Measurements from ENCODE around the gene RAB5IF.
"Not testable (repeated sequence)": the region's sequence is repeated elsewhere in the genome, so short reads cannot be mapped to it uniquely, and the experiment has no call there.

Gene RAB5IF

DNA sequence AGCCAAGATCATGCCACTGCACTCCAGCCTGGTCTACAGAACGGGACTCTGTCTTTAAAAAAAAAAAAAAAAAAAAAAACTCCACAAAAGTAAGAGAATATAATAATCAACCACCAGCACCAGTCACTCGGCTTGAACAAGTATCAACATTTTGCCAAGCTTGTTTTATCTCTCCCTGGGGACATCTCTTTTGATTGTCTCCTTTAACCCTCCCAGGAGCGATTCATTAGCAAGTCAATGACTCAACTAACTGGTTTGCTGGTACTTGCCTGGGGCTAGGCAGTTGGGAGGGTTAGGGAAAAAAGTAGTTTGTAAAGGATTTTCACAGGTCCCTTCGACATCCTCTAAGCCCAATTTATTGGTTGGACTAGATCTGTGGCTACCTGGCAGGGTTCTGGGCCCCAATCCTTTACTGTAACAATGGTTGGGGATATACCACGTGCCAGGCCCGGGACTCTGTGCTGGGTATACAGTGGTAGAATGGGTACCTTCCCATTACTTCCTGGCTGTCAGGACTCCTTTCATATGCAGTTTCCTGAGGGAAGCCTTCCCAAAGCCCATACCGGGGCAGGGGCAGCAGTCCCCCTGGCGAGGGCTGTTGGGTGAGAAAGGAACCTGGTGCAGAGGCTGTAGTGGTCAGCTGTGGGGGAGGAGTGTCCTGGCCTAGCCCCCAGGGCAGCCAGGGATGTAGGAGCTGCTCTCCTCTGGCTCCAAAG is 20.0 kb upstream of the RAB5IF start:
- in situ Hi-C loops (cut with MboI; ENCODE audit: low sequenced_read_pairs), result no loop called here

DNA sequence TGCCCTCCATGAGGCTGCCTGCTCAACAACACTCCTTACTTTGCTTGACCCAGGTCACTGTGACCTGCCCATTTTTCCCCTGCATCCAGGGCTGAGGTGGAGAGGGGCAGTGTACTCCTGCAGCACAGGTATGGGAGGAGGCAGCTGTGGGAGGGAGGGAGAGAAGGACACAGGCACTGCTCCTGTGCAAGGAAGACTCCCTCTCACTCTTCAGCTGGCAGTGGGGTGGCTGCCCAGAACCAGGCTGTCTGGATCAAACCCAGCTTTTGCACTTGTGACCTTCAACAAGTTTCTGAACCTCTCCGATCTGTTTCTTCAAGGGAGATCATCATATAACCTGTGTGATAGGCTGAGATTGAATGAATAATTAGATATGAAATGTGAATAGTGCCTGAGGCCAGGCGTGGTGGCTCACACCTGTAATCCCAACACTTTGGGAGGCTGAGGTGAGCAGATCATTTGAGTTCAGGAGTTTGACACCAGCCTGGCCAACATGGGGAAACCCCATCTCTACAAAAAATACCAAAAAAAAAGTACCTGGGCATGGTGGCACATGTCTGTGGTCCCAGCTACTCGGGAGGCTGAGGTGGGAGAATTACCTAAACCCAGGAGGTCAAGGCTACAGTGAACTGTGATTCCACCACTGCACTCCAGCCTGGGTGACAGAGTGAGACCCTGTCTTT is 18.1 kb upstream of the RAB5IF start:
- in situ Hi-C loops (cut with MboI; ENCODE audit: low sequenced_read_pairs), result no loop called here

DNA sequence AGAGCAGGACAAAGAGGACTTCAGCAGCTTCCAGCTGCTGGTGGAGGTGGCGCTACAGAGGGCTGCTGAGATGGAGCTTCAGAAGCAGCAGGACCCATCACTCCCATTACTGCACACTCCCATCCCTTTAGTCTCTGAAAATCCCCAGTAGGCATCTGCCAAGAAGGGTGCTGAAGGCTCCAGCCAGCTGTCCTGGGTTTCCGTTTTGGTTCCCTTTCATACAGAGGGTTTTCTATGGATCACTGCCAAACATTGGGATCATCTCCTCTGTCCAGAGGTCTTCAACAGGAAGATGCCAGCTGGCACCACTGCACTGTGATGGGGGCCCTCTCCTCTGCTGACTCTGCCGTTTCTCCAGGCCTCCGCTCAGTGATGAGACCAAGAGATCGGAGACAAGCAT is 14.3 kb upstream of the RAB5IF start:
- in situ Hi-C loops (cut with MboI; ENCODE audit: low sequenced_read_pairs), result no loop called here

DNA sequence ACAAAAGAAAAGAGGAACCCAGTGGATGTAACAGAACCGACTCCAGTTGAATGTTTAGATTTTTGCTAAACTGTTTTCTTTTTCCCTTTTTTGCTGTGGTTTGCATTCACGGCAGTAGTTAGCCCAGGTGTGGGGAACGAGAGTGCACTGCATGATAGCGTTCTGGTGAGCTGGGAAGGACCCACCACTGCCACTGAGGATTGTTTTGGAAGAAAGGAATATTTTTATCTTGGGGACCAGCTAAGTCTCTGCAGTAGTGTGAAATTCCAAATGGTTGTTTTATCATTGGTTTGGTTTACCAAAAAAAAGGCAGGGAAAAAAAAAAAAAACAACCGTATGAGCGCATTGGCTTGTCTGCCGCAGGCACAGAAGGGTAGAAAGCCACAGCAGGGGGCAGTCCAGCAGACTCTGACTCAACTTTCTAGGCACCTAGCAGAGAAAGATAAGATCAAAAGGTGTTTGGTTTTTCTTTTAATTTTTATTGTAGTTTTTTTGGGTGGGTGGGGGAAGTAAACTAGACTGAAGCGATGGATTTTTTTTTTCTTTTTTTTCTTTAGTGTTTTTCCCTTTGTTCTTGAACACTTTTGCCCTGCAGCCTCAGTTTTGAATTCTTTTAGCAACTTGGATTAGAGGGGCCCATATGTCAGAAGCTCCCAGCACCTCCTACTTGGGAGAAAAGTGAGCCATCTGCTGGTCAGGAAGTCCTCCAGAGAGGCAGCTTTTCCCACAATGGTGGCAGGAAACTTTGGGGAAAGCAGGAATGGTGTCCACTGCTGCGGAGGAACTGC is 13.5 kb upstream of the RAB5IF start:
- in situ Hi-C loops (cut with MboI; ENCODE audit: low sequenced_read_pairs), result no loop called here

DNA sequence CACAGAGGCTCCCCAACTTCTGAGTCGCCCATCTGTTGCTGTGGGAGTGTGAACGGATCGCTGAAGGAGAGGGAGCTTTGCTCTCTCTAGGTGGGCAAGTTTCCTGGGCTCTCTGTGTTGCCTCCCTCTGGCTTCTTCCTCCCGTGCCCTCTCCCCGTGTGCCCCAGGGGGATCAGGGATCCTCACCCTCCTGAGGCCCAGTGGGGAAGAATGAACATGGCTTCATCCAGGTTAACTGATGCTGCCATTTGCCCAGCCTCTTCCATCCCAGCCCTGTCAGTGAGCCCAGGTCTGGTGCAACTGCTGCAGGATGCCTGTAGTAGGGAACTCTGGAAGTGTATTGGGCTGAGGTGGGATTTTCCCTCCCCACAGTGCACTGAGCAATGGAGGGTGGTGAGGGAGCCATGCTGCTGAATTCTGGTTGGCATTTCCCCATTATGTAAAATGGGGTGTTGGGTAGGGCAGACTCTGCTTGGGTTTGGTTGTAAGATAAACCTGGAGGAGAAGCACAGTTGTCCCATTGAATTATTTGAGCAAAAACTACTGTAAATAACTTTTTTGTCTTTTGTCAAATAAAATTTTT is 12.1 kb upstream of the RAB5IF start:
- in situ Hi-C loops (cut with MboI; ENCODE audit: low sequenced_read_pairs), result no loop called here

DNA sequence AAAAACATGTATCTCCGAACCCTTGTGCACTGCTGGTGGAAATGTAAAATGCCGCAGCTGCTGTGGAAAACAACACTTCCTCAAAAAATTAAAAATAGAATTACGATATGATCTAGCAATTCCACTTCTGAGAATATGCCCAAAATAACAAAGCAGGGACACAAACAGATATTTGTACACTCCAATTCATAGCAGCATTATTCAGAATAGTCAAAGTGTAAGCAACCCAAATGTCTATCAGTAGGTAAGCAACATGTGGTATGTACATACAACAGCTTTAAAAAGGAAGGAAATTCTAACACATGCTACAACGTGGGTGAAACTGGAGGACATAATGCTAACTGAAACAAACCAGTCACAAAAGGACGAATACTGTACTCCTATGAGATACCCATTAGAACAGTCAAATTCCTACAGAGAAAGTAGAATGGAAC is 5.7 kb upstream of the RAB5IF start:
- in situ Hi-C loops (cut with MboI; ENCODE audit: low sequenced_read_pairs), result no loop called here

DNA sequence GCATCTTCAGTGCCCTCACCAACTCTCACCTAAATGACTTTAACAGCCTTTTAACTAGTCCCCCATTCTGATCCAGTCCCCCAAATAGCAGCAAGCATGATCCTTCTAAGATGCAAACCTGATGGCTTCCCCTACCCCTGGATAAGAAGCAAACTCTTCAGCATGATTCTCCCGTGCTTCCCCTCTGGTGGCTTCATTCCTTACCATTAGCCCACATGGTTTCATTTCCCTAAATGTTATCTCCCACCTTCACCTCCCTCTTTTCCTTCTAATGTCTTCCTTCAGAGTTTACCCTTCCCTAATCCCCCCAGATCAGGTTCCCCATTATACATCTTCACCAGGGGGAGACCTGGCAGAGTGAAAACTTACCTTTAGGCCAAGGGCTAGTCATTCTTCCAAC is 4.0 kb upstream of the RAB5IF start:
- in situ Hi-C loops (cut with MboI; ENCODE audit: low sequenced_read_pairs), result no loop called here

DNA sequence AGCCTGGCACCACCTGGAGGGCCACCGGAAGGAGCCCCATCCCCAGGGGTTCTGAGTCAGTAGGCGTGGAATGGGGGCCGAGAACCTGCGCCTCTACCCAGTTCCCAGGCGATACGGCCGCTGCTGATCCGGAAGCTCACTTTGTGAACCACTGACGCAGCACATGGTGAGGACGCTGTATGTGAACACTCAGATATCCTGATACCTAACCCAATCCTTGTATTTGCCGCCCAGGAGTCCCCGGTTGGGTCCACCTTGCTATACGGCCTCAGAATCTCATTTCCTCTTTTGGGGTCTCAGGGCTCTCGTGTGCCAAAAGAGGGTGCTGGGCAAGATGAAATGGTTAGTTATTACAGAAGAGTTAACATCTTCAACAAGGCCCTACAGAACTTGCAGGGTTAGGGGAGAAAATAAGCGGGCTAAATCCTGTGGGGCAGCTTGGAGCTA is 604 bp upstream of the RAB5IF start:
- in situ Hi-C loops (cut with MboI; ENCODE audit: low sequenced_read_pairs), result no loop called here

DNA sequence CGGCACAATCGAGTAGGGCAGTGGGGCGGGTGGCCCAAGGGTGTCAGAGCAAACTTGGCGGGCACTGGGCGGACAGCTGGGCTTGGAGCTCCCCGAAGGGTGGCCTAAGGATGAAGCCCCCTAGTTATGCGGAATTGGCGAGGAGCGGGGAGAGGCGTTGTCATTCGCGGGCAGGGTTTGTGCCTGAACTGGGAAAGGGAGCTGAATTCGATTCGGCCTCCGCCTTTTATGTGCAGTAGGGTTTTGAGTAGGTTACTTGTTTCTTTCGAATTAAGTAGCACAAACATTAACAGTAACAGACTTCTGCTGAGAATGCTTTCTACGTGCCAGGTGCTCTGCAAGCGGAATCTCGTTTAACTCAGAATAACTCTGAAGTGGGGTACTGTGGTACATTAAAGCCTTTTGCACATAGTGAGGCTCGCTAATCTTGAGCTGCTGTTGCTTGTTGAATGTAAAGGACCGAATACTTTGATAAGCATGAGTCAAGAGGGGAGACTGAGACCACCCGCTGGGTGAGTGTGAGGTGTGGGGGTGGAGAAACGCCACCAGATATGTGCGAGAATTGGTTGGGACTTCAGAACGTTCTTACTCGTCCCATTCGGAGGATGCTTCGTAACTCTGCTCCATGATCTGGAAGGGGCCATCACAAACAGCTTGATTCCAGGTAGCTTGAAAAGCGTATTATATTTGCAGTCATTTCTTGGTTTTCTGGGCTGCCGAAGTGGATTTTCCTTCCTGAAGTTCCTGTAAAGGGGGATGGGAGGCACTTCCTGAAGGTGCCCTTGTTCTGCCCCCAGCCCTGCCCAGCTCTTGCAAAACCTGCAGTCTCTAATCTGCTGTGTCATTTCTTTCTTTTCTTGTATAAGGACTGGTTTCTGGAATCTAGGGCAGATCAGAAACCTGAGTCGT is 833 bp downstream of the RAB5IF start:
- in situ Hi-C loops (cut with MboI; ENCODE audit: low sequenced_read_pairs), result no loop called here

DNA sequence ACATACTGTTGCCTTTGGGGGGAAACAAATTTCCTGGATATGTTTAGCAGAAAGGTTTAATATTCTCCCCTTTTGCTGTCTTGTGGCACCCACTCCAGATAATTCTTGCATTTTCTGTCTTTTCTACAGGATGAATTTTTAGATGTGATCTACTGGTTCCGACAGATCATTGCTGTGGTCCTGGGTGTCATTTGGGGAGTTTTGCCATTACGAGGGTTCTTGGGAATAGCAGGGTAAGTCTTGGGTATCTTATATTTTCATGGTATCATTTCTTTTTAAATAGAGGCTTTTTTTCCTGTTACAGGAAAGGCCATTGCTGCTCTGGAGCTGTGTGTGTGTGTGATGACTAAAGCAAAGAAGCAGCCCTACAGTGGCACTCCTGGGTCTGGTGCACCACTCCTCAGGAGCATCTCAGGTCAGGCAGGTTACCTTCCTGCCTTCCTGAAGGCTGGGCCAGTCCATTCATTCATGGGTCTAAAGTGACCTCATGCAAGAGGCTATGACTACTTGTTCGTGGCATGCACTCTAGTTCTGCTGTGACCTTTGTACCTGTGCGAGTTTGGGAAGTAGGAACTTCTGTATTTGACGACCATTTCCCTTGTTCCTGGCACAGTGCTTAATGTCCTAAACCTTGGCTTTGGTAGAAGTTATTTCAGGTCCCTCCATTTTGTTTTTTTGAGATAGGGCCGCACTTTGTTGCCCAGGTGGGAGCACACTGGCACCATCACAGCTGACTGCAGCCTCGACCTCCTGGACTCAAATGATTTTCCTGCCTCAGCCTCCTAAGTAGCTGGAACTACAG is 2.2 kb downstream of the RAB5IF start:
- in situ Hi-C loops (cut with MboI; ENCODE audit: low sequenced_read_pairs), result no loop called here

DNA sequence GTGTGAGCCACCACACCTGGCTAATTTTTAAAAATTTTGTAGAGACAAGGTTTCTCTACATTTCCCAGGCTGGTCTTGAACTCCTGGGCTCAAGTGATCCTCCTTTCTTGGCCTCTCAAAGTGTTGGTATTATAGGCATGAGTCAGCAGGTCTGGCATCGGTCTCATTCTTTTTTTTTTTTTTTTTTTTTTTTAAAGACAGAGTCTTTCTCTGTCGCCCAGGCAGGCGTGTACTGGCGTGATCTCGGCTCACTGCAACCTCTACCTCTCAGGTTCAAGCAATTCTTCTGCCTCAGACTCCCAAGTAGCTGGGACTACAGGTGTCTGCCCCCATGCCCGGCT is 2.8 kb downstream of the RAB5IF start:
- in situ Hi-C loops (cut with MboI; ENCODE audit: low sequenced_read_pairs), result not testable (repeated sequence)

DNA sequence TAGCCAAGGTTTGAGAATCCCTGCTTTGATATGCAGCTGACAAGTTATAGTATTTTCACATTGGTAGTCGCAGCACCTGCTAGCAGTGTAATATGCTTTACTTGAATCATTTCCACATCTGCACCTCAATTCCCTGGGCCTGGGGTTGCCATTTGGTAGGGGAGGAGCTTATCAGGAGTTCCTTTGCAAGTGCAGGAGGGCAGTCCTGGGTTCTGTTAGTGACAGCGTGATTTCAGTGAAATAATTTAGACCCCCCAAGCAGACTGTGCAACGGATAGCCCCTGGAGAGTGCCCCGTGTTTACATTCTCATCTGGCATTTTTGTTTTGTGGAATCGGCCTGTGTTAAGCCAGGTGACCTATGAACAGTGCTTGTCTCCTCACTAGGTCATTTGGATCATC is 6.0 kb downstream of the RAB5IF start:
- in situ Hi-C loops (cut with MboI; ENCODE audit: low sequenced_read_pairs), result no loop called here

DNA sequence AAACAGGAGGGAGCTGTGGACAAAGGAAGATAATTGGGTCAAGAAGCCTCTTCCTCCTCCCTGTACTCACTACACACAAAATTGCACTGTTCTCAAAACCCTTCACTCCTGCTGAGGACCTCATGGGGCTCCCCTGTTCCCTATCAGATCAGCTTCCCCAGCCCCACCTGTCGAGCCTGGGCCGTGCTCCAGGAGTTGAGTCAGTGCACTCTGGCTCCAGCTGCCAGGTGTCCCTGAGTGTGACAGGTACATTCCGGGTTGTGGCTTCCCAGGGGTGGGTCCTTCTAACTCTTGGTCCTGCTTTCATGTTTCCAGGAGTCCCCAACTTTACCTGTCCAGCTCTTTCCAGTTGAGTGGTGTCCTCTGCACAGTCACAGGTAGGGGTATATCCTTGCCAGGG is 8.4 kb downstream of the RAB5IF start:
- in situ Hi-C loops (cut with MboI; ENCODE audit: low sequenced_read_pairs), result no loop called here

DNA sequence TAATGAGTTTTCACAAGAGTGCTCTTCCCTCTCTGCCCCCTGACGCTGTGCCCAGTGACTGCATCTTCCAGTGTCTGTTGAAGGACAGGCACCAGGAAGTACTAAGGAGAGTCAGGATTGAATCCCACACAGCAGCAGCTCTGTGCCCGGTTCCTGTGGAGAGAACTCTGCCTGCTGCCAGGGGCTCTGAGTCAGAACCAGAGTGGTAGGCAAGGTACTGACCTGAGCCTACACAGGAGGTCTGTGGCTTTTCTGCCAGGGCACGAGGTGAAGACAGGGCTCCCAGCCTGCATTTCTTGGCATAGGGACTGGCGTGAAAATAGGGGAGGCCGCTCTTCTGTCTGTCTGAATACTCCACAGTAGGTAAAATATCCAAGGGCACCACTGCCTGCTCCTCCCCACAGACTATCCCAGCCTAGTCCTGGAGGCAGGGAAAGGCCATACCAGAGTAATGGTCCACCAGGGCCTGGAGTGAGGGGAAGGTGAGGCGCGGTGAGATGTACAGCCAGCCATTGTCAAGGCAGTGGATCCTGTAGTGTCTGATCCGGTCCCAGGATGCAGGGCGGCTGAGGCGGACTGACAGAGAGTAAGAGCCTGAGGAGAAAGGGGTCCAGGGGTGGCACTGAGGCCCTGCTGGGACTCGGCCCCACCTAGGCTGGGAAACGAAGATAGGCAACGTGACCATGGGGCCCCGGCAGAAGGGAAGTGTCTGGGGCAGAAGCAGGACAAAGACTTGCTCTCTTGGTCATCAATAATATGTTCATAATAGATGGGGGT is 9.4 kb downstream of the RAB5IF start:
- in situ Hi-C loops (cut with MboI; ENCODE audit: low sequenced_read_pairs), result no loop called here

DNA sequence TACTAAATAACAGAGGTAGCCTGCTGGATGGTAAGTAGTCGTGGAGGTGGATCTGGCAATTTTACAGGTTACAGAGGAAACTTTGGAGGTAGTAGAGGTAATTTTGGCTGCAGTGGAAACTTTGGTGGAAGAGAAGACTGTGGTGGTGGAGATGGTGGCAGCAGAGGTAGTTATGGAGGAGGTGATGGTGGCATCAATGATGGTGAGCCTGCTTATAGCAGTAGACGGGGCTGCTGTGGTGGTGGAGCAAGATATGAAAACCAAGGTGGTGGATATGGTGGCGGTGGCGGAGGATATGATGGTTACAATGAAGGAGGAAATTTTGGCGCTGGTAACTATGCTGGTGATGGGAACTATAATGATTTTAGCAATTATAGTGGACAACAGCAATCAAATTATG is 15.3 kb downstream of the RAB5IF start:
- in situ Hi-C loops (cut with MboI; ENCODE audit: low sequenced_read_pairs), result no loop called here

DNA sequence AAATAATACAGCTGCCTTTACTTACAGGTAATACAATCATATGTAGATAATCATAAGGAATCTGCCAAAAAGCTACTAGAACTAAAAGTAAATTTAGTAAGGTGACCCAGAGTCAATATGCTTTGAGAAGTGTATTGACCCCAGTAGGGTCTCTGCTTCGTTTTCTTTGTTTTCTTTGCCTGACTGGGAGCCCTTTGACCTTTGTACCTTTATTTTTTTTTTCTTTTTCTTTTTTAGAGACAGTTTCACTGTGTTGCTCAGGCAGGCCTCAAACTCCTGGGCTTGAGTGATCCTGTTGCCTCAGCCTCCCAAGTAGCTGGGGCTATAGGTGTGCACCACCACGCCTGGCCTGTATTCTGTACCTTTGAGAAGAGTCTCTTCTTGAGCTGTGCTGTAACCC is 17.9 kb downstream of the RAB5IF start:
- in situ Hi-C loops (cut with MboI; ENCODE audit: low sequenced_read_pairs), result no loop called here

DNA sequence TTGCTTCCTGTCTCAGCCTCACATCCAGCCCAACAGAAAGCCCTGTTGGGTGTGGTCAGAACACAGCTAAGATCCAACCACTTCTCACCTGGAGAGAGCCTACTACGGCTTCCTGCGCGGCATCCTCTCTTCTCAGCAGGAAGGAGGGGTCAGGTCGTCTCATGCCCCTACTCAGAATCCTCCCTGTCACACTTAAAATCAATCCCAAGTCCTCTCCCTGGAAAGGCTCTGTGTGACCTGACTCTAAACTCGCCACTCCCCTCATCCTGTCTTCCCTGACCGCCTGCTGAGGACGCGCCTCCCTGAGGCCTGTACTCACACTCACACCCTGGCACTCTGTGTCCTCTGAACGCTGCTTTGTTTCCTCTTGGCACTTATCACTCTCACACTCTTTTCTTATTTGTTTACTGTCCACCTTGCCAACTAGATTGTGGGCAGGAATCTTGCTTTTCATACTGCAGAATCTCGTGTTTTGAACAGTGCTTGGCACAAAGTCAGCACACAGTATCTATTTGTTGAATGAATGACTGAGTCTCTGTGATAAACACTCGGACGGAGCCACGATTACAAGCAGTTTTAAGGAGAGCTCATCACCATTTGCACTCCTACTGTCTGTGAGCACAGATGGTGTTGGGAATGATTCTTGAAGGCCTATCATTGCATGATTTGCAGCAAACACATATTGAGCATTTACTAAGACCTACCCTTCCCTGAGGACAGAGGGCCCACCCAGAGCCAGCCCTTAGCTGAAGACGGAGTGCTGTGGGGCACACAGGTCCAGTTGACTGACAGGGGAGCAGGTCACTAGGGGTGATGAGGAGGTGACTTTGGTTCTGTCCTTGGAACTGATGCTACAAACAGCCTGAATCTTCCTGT is 18.7 kb downstream of the RAB5IF start:
- in situ Hi-C loops (cut with MboI; ENCODE audit: low sequenced_read_pairs), result no loop called here

DNA sequence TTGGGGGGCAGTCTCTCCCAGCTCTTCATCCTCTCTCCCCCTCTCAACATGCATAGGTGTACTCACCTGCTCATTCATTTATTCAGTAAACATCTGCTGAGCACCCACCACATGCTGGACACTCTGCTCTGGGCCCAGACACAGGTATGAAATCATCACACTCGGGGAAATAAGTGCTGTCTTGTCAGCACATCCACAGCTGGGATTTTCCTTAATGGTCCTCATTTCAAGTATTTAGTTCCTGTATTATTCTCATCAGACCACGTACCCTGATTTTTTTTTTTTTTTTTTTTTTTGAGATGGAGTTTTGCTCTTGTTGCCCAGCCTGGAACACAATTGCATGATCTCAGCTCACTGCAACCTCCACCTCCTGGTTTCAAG is 19.4 kb downstream of the RAB5IF start:
- in situ Hi-C loops (cut with MboI; ENCODE audit: low sequenced_read_pairs), result no loop called here
